PFSK-1 (cell line): Measurements from ENCODE around the gene MPC1.

Experiments
- FOXP2 ChIP-seq: optimal IDR thresholded peaks from 2 replicates; pipeline ENCODE3; 2011; ENCODE audit warnings: borderline replicate concordance, control low read depth, inconsistent platforms; ENCODE audit not compliant: insufficient read depth; ENCODE audit errors: extremely low read length, extremely low read depth
- POLR2AphosphoS5 ChIP-seq: IDR thresholded peaks from 2 replicates; pipeline ENCODE4 v1.6.1; 2012; ENCODE audit warnings: low read depth, mild to moderate bottlenecking, control low read depth, low read length, moderate library complexity
- SIN3A ChIP-seq: IDR thresholded peaks from 2 replicates; pipeline ENCODE4 v1.6.1; 2012; ENCODE audit warnings: mild to moderate bottlenecking, low read length, moderate library complexity, borderline replicate concordance; ENCODE audit not compliant: insufficient read depth
- TAF1 ChIP-seq: IDR thresholded peaks from 2 replicates; pipeline ENCODE4 v1.6.1; 2012; ENCODE audit warnings: low read length, control low read depth, borderline replicate concordance; ENCODE audit not compliant: insufficient read depth
- TF ChIP-seq, protein P1 (sequence below), 2 experiments: IDR thresholded peaks; 2 replicates each; pipeline versions ENCODE4 v1.6.1 to v1.8.0; 2011 to 2012; ENCODE audit warnings: low read depth in 2 of 2, low read length in 2 of 2, control low read depth in 1 of 2, inconsistent platforms in 1 of 2, mild to moderate bottlenecking in 1 of 2, moderate library complexity in 1 of 2; ENCODE audit not compliant: insufficient read depth in 1 of 2

Gene MPC1

GRCh38 chr6:166423051-166423745 is 40.5 kb upstream of the MPC1 start:
- TF ChIP-seq TAF1 (no peak), FOXP2 (no peak), POLR2AphosphoS5 (no peak), SIN3A (no peak)
- TF ChIP-seq, protein P1, sequence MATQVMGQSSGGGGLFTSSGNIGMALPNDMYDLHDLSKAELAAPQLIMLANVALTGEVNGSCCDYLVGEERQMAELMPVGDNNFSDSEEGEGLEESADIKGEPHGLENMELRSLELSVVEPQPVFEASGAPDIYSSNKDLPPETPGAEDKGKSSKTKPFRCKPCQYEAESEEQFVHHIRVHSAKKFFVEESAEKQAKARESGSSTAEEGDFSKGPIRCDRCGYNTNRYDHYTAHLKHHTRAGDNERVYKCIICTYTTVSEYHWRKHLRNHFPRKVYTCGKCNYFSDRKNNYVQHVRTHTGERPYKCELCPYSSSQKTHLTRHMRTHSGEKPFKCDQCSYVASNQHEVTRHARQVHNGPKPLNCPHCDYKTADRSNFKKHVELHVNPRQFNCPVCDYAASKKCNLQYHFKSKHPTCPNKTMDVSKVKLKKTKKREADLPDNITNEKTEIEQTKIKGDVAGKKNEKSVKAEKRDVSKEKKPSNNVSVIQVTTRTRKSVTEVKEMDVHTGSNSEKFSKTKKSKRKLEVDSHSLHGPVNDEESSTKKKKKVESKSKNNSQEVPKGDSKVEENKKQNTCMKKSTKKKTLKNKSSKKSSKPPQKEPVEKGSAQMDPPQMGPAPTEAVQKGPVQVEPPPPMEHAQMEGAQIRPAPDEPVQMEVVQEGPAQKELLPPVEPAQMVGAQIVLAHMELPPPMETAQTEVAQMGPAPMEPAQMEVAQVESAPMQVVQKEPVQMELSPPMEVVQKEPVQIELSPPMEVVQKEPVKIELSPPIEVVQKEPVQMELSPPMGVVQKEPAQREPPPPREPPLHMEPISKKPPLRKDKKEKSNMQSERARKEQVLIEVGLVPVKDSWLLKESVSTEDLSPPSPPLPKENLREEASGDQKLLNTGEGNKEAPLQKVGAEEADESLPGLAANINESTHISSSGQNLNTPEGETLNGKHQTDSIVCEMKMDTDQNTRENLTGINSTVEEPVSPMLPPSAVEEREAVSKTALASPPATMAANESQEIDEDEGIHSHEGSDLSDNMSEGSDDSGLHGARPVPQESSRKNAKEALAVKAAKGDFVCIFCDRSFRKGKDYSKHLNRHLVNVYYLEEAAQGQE (IDR thresholded peaks at IDR 0.05; ENCODE audit: insufficient read depth in 1 of 2, low read depth in 2 of 2, low read length in 2 of 2), result no peak

DNA sequence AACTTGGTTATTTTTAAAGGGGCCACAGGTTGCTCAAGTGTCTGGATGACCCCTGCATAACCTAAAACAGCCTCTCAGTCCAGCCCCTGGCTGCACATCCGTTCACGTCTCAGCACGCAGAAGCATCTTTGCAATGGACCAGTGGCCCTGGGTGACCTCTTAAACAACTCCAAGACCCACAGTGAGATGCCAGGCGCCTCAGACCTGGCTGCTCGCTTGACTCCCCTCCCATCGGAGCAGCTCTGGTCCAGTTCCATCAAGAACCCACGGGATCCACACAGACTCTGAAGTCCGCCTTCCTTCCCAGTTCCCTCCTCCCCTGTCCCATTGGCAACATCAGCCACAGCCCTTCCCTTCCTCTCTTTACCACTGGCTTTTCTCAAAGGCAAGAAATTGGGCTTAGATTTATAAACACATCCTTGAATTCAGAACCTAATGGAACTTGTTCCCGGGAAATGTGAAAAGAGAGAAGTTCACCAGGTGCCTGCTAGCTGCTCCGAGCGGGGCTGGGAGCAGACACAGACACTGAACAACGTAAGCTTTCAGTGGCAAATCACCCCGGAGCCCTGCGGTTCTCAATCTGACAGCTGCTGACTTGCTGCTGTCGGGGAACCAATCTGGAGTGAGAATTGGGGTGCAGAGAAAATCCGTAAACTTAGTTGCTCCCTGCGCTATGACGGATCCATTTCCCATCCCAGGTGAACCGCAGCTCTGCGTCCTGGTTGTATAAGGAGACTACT is 39.6 kb upstream of the MPC1 start:
- TF ChIP-seq POLR2AphosphoS5 (no peak), TAF1 (no peak), SIN3A (no peak), FOXP2 (no peak)
- TF ChIP-seq, protein P1 (IDR thresholded peaks at IDR 0.05; ENCODE audit: insufficient read depth in 1 of 2, low read depth in 2 of 2, low read length in 2 of 2), result no peak

DNA sequence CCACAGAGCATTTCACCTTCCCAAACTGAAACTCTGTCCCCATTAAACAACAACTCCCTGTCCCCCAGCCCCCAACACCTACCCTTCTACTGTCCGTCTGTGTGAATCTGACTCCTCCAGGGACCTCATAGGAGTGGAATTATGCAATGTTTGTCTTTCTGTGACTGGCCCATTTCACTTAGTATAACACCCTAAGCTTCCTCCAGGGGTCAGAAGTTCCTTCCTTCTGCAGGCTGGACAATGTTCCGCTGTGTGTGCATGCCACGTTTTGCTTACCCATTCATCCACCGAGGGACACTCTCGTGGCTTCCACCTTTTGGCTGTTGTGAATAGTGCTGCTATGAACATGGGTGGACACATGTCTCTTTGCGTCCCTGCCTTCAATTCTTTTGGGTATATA is 37.6 kb upstream of the MPC1 start:
- TF ChIP-seq POLR2AphosphoS5, result no peak
- no peak for TF ChIP-seq FOXP2
- TF ChIP-seq TAF1, result no peak

DNA sequence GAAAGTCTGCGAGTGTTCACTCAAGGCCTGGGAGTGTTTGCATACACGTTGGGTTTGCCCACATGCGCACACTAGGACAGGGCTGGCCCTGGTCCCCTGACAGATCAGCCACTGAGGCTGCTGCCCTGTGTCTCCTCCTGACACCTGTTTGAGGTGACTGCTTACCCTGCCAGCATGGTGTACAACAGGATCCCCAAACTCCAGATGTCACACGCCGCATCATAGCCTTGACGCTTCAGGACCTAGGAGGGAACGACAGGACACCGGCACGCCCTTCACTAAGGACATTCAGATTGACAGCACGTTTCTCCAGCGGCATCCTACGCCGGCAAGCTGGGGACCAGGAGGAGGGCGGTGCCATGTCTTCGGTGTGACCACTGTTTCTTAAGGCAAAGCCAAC is 37.0 kb upstream of the MPC1 start:
- TF ChIP-seq, protein P1 (IDR thresholded peaks at IDR 0.05; ENCODE audit: insufficient read depth in 1 of 2, low read depth in 2 of 2, low read length in 2 of 2), result no peak
- TF ChIP-seq POLR2AphosphoS5, result no peak
- TF ChIP-seq TAF1, result no peak
- TF ChIP-seq SIN3A, result no peak

DNA sequence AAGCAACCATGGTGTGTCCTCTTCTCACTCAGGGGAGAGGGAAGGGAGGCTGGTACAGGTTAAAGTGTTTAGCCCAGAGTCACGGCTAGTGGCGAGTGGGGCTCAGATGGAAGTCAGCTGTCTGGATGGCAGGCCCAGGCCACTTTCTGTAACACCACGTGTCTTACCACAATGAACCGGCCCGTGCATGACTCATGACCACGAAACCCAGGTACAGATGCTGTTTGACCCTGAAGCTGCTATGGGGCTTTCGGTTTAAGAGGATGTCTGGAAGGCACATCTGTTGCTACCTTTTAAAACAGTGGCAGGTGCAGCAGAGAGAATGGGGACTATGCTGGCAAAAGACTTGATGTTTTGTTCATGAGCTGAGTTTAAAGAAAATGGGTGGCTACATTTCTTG is 36.5 kb upstream of the MPC1 start:
- TF ChIP-seq, protein P1 (IDR thresholded peaks at IDR 0.05; ENCODE audit: insufficient read depth in 1 of 2, low read depth in 2 of 2, low read length in 2 of 2), result no peak
- no peak for TF ChIP-seq FOXP2
